Femur (tissue), 1 donor: Measurements from ENCODE around the gene CSH1.
"Not testable (repeated sequence)": the region's sequence is repeated elsewhere in the genome, so short reads cannot be mapped to it uniquely, and the experiment has no call there.

Experiments
- DNase-seq: peaks from one replicate; pipeline ENCODE4 v3.0.0-alpha.2; 2017

CSH1 gene

DNA sequence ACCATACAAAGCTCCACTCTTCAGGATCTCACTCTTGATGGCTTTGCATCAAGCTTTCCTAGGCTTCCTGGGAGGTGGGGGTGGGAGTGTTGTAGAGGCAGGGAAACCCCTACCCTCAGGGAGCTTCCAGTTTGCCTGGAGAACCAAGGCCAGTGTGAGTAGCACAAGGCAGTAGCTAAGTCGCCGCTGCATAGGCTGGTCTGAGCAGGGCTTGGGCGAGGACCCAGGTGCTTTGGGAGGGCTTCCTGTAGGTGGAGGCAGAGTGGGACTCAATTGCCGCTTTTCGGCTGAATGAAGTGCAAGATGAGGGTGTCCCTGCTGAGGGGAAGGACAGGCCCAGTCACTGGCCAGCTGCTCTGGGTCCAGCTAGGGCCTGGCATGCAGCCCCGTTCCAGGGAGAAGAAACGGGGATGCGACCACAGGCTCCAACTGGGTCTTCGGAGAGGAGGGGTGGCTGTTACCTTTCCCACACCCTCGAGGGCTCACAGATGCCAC lies 31.8 kb upstream of the CSH1 start:
- DNase-seq, result no peak

DNA sequence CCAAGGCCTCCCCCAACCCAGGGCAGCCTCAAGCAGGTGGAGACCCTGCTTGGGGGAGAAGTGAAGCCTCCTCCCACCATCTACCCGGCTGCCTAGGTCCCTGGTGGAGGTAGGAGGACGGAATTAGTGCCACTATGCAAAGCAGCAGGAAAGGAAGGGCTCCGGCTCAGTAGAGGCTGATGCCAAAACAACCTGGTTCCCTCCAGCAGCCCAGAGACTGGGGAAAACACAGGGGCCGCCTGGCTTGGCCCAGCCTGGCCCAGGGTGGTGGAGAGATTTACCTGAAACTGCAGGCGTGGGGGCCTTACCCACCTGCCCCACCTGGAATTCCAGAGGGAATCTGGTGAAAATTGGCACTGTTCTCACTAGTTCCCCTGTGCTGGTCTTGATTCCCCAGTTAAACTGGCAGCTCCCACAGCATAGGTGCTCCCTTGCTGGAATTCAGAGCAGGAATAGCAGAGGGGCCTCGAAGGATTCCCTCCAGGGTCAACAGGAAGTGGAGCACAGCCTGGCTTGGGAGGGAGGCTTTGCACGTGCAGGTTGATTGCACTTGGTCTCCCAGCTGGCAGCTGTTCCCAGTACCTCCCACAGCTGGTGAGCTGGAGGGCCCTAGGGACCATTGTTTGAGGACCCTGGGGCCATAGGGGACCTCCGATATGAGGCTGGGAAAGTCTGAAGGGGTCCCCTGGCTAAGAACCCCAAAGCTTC lies 31.2 kb upstream of the CSH1 start:
- DNase-seq, result no peak

DNA sequence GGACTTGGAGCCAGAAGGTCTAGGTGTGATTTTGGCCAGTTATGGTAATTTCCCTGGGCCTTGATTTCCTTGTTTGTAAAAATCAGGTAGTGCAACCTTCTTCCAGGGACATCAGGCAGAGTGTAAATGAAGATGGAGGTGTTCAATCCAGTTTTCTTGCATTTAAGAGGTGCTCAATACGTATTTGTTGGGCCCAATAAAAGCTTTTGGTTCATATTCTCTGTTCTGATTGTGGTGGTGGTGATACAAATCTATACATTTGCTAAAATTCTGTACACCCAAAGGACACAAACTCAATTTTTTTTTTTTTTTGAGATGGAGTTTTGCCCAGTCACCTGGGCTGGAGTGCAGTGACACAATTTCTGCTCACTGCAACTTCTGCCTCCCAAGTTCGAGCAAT lies 29.8 kb upstream of the CSH1 start:
- no peak for DNase-seq

DNA sequence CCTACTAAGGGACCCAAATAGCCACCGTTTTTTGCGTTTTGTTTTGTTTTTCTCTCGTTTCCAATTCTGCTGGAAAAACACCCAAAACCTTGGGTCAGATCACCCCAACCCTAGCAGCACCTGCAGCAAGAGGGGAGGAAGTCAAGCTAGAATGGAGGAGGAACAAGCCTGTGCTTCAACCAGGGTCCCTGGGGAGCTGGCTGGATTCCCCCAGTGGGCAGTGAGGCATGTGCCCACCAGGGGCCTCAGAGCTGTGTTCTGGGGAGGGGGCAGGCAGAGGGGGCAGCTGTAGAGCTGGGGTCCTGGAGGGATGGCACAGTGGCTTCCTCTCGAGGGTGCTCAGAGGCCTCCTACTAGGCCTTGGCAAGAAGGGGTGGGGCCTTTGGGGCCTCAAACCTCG lies 29.2 kb upstream of the CSH1 start:
- DNase-seq, result peak; percentile 63

DNA sequence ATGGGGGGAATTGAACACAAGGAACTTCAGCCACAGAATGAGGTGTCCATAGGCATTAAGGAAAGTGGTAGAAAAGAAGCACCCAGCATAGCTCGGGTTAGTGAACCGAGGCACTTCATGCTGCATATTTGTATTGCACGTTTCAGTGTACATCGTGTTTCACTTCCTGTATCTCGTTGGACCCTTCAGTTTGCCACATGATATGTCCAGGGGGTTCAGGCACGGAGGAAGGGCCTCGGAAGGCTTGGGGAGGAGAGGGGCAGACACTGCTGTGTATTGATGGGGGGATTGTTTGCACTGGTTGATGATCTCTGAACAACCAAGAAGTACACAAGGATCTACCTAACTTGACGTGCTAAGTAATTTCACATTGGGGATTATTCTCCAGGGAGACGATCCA lies 26.0 kb upstream of the CSH1 start:
- DNase-seq, result not testable (repeated sequence)

DNA sequence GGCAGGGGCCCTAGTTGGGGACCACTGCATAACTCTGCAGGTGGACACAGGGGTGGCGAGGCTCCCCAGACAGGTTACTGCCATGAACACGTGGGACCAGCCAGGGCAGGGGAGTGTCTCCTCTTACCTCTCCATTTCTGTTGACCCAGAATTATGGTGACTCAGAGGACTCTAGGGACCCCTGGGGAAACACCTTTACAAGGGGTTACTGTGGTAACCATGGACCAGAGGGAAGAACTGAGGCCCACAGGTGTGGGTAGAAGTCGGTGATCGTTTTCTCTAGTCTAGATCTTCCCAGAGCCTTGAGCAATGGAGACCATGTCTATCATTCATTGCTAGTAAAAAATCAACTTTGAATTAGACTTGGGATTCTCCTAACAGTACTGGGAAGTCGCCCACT lies 24.4 kb upstream of the CSH1 start:
- DNase-seq, result not testable (repeated sequence)

DNA sequence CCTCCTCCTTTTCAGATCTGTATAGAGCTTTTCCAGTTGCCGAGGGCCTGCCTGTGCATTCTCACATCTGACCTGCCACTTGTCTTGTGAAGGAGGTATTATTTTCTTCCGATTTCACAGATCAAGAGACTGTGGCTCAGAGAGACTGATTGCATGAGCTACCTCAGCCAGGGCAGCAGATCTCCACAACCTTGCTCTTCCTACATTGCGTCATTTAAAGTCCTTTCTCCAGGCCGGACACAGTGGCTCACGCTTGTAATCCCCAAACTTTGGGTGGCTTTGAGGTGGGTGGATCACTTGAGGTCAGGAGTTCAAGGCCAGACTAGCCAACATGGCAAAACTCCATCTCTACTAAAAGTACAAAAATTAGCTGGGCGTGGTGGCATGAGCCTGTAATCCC lies 23.7 kb upstream of the CSH1 start:
- not testable (repeated sequence) for DNase-seq

DNA sequence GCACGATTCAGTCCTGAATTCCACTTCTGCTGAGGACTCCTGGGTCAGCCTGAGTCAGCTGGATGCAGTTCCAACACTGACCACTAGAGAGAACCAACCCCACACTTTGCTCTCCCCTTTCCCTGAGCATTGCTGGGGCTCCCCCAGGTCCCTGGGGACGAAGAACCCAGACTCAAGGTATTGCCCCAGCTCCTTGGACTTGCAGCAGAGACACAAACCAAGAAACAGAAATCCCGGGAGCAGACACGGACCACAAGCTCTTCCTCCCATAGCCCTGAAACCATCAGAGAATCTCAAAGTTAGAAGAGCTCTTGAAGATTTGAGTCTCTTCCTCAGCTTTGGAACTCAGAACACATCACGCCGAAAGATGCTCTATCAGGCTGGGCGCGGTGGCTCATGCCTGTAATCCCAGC lies 22.9 kb upstream of the CSH1 start:
- peak; percentile 64 for DNase-seq

DNA sequence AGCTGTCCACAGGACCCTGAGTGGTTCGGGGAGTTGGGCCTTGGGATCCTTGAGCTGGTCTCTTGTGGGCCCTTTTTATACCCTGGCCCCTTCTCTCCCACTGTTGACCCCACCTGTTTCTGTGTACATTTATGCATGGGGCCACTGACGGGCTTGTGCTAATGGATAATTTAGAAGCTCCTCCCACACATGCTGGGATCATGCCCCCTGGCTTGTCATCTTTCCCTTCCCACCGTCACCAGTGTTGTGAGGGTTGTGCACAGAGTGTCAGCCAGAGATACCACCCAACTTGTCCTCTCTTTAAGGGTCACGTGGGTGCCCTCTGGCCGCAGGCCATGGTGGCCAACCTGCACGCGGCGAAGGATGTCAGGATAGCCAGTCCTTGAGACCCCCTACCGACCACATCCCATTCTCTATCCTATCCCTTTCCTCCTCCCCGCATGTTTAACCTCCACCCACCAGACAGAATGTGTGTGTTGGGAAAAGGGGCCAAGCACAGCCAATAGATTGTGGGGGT lies 22.5 kb upstream of the CSH1 start, which contains the start of gene GH1:
Gene GH1 (minus strand): TSS at position 51 of the 517 bp plus-strand sequence. CDS start 63 bp downstream, outside the sequence.
- not testable (repeated sequence) for DNase-seq

DNA sequence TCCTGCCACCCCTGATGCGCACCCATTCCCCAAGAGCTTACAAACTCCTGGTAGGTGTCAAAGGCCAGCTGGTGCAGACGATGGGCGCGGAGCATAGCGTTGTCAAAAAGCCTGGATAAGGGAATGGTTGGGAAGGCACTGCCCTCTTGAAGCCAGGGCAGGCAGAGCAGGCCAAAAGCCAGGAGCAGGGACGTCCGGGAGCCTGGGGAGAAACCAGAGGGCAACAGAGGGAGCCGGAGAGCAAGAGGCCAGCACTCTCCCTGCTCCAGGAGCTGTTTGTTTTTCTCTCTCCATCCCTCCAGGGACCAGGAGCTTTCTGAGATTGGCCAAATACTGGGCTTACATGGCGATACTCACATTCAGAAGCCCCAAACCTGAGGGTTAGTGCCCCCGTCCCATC lies 21.9 kb upstream of the CSH1 start:
- no peak for DNase-seq

DNA sequence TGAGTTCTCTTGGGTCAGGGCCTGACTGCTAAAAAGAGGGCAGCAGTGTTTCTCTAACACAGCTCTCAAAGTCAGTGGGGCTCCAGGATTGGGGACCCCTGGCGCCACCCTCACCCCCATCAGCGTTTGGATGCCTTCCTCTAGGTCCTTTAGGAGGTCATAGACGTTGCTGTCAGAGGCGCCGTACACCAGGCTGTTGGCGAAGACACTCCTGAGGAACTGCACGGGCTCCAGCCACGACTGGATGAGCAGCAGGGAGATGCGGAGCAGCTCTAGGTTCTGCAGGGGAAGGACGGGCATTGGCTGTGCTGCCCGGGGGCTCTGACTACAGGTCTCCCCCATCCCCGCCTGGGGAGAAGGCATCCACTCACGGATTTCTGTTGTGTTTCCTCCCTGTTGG lies 21.3 kb upstream of the CSH1 start:
- DNase-seq, result no peak

DNA sequence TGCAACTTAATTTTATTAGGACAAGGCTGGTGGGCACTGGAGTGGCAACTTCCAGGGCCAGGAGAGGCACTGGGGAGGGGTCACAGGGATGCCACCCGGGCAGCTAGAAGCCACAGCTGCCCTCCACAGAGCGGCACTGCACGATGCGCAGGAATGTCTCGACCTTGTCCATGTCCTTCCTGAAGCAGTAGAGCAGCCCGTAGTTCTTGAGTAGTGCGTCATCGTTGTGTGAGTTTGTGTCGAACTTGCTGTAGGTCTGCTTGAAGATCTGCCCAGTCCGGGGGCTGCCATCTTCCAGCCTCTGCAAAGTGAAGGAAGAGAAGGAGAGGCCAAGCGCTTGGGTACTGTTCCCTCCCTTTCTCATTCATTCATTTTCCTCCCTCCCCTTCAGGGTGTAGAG lies 20.8 kb upstream of the CSH1 start:
- not testable (repeated sequence) for DNase-seq

DNA sequence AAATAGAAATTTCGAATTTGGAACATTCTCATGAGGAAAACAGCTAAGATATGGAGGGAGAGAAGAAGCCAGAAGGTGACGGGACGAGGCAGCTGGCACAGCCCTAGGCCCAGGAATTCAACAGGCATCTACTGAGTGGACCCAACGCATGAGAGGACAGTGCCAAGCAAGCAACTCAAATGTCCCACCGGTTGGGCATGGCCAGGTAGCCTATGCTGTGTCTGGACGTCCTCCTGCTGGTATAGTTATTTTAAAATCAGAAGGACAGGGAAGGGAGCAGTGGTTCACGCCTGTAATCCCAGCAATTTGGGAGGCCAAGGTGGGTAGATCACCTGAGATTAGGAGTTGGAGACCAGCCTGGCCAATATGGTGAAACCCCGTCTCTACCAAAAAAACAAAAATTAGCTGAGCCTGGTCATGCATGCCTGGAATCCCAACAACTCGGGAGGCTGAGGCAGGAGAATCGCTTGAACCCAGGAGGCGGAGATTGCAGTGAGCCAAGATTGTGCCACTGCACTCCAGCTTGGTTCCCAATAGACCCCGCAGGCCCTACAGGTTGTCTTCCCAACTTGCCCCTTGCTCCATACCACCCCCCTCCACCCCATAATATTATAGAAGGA lies 20.3 kb upstream of the CSH1 start:
- no peak for DNase-seq

DNA sequence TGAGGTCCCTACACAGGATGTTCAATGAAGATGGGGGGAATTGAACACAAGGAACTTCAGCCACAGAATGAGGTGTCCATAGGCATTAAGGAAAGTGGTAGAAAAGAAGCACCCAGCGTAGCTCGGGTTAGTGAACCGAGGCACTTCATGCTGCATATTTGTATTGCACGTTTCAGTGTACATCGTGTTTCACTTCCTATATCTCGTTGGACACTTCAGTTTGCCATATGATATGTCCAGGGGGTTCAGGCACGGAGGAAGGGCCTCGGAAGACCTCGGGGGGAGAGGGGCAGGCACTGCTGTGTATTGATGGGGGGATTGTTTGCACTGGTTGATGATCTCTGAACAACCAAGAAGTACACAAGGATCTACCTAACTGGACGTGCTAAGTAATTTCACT lies 19.4 kb upstream of the CSH1 start:
- DNase-seq, result not testable (repeated sequence)

DNA sequence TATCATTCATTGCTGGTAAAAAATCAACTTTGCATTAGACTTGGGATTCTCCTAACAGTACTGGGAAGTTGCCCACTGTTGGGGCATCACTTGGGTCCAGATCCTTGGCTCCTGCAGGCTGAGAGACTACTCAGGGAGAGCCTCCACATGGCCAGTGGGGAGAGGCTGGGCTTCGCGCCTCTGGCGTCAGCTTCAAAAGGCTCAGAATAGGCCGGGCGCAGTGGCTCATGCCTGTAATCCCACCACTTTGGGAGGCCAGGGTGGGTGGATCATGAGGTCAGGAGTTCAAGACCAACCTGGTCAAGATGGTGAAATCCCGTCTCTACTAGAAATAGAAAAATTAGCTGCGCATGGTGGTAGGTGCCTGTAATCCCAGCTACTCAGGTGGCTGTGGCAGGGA lies 18.1 kb upstream of the CSH1 start:
- DNase-seq, result no peak

DNA sequence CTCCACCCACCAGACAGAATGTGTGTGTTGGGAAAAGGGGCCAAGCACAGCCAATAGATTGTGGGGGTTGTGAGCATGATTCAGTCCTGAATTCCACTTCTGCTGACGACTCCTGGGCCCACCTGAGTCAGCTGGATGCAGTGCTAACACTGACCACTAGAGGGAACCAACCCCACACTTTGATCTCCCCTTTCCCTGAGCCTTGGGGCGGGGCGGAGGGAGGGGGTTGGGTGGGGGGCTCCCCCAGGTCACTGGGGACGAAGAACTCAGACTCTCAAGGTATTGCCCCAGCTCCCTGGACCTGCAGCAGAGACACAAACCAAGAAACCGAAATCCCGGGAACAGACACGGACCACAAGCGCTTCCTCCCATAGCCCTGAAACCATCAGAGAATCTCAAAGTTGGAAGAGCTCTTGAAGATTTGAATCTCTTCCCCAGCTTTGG lies 15.3 kb upstream of the CSH1 start:
- no peak for DNase-seq

DNA sequence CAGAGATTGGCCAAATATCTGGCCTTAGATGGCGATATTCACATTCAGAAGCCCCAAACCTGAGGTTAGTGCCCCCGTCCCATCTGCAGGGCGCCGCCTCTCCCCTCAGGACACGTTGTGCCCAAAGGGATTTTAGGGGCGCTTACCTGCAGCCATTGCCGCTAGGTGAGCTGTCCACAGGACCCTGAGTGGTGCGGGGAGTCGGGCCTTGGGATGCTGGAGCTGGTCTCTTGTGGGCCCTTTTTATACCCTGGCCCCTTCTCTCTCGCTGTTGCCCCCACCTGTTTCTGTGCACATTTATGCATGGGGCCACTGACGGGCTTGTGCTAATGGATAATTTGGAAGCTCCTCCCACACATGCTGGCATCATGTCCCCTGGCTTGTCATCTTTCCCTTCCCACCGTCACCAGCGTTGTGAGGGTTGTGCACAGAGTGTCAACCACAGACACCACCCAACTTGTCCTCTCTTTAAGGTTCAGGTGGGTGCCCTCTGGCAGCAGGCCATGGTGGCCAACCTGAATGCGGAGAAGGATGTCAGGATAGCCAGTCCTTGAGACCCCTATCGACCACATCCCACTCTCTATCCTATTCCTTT lies 14.8 kb upstream of the CSH1 start, which contains the start of gene CSHL1:
Gene CSHL1 (minus strand): TSS at position 218 of the 595 bp plus-strand sequence. CDS start 62 bp downstream, at position 156.
- no peak for DNase-seq

DNA sequence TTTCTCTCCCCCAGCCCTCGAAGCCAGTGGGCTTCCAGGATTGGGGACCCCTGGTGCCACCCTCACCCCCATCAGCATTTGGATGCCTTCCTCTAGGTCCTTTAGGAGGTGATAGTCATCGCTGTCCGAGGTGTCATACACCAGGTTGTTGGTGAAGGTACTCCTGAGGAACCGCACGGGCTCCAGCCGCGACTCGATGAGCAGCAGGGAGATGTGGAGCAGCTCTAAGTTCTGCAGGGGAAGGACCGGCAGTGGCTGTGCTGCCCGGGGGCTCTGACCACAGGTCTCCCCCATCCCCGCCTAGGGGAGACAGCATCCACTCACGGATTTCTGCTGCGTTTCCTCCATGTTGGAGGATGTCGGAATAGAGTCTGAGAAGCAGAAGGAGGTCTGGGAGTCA lies 13.7 kb upstream of the CSH1 start:
- DNase-seq, result no peak

DNA sequence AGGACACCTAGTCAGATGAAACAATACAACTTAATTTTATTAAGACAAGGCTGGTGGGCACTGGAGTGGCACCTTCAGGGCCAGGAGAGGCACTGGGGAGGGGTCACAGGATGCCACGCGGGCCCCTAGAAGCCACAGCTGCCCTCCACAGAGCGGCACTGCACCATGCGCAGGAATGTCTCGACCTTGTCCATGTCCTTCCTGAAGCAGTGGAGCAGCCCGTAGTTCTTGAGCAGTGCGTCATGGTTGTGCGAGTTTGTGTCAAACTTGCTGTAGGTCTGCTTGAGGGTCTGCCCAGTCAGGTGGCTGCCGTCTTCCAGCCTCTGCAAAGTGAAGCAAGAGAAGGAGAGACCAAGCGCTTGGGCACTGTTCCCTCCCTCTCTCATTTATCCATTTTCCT lies 13.2 kb upstream of the CSH1 start:
- not testable (repeated sequence) for DNase-seq

DNA sequence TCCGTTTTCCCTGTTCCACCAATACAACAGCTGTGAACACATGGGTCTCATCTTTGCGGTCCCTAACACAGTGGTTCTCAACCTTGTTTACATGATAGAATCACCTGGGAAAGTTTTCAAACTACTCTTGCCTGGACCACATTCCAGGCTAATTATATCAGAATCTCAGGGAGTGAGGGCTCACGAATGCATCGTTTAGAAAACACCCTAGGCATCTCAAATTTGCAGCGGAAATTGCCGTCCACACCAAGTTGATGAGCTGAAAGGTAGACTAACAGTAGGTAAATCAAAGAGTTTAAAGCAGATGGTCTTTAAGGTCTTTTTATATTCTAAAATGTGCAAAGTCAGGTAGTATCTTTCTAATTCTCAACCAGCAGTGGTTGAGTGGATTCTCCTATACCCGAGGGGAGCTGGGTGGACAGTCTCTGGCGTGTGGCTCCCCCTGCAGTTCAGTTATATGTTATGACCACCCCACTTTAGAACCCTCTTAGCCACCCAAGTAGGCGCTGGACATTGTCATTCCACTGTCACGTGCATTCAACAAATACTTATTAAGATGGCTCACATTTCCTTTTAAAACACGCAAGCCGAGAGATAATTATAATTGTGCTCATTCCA lies 10.9 kb upstream of the CSH1 start:
- not testable (repeated sequence) for DNase-seq

DNA sequence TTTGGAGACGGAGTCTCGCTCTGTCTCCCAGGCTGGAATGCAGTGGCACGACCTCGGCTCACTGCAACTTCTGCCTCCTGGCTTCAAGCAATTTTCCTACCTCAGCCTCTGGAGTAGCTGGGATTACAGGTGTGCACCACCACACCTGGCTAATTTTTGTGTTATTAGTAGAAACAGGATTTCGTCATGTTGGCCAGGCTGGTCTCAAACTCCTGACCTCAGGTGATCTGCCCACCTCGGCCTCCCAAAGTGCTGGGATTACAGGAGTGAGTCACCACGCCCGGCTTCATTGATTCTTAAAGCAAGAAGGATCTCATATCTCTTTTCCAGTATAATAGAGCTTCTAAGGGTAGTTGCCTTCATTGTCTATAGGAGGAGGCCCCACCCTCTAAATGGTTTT lies 8.4 kb upstream of the CSH1 start:
- DNase-seq, result not testable (repeated sequence)

DNA sequence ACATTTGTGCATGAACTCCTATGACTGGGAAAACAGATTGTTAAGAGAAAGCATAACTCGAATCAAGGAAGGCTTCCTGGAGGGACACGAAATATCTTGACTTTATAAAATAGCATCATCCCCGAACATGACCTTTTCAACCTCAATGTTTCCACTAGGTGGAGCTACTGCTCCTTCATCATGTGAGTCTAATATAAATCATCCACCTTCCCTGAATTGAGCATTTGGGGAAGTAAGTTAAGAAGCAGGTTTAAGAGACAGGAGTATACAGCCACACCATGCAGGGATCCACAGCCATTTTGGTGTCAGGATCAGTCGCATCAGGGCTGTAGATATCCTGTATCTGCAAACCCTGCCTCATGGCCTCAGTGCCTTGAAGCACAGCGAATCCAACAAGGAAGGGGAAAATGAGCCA lies 7.4 kb upstream of the CSH1 start:
- DNase-seq, result not testable (repeated sequence)

DNA sequence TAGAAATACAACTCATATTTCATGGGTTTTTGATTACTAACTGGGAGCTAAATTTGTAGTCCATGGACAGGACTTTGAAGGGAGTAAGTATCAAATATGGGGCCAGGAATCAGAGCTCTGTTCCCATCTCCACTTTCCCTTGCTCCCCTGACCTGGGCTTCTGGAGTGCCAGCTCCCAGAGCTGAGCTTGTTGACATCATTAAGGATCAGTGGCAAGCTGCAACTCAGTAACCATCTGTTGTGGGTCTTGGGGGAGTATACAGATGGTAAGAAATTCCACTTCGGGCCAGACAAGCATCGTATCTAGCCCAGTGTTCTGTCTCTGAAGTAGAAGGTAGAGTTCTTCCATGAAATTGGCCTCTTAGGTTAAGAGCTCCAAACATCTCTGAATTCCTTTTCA lies 5.6 kb upstream of the CSH1 start:
- not testable (repeated sequence) for DNase-seq
